Keratinocyte (primary cell): ENCODE results near the gene C6orf47. TPM values are rescaled to one million over a fixed set of nuclear protein-coding genes. Genes with fewer than 3 reads are reported as not detected.

Experiments used
- DNase-seq: peaks from one replicate; pipeline ENCODE4 v3.0.0-alpha.2; 2011; ENCODE audit warnings: low read depth, missing footprints, low spot score
- FAIRE-seq: peaks from 2 replicates; lab custom pipeline; 2011; peaks lifted over from hg19 to GRCh38; lab: Jason Lieb, UNC
- H2AFZ ChIP-seq: 2 replicates; pipeline ENCODE4 v1.6.0; 2012; ENCODE audit warnings: low read length, control low read depth, inconsistent platforms; ENCODE audit not compliant: control insufficient read depth
- H3K27ac ChIP-seq: 2 replicates; pipeline ENCODE4 v1.5.1; 2011; ENCODE audit warnings: low read length; ENCODE audit not compliant: control insufficient read depth, insufficient read depth
- H3K27me3 ChIP-seq: 3 replicates; pipeline ENCODE4 v1.6.0; 2011; ENCODE audit warnings: low read length; ENCODE audit not compliant: control insufficient read depth, insufficient read depth; ENCODE audit errors: extremely low read depth
- H3K36me3 ChIP-seq, 2 experiments: 2 replicates in 1 of 2; 3 replicates in 1 of 2; pipeline ENCODE4 v1.5.1; 2011; ENCODE audit warnings: low read length in 2 of 2, mild to moderate bottlenecking in 1 of 2; ENCODE audit not compliant: control insufficient read depth in 2 of 2, insufficient read depth in 2 of 2; ENCODE audit errors: extremely low read depth in 1 of 2
- H3K4me1 ChIP-seq: 3 replicates; pipeline ENCODE4 v1.5.1; 2011; ENCODE audit warnings: low read length; ENCODE audit not compliant: control insufficient read depth, insufficient read depth; ENCODE audit errors: extremely low read depth
- H3K4me2 ChIP-seq: 3 replicates; pipeline ENCODE4 v1.6.0; 2011; ENCODE audit warnings: low read depth, low read length; ENCODE audit not compliant: control insufficient read depth, insufficient read depth; ENCODE audit errors: extremely low read depth
- H3K4me3 ChIP-seq, 3 experiments: fragments of 200-600 bp in 1 of 3; sonication (generic) in 1 of 3; 2 replicates in 2 of 3; 3 replicates in 1 of 3; pipeline ENCODE4 v1.5.1; 2011 to 2016; ENCODE audit warnings: low read length in 3 of 3, mild to moderate bottlenecking in 3 of 3, control low read depth in 2 of 3, inconsistent platforms in 1 of 3, low read depth in 1 of 3, mixed read lengths in 1 of 3, mixed run types in 1 of 3, moderate library complexity in 1 of 3; ENCODE audit not compliant: control insufficient read depth in 2 of 3, insufficient read depth in 2 of 3; ENCODE audit errors: extremely low read depth in 1 of 3
- H3K79me2 ChIP-seq: 2 replicates; pipeline ENCODE4 v1.6.0; 2012; ENCODE audit warnings: low read length; ENCODE audit not compliant: control insufficient read depth, insufficient read depth
- H3K9ac ChIP-seq: 3 replicates; pipeline ENCODE4 v1.6.0; 2011; ENCODE audit warnings: low read length; ENCODE audit not compliant: control insufficient read depth, insufficient read depth; ENCODE audit errors: extremely low read depth
- H3K9me1 ChIP-seq: 3 replicates; pipeline ENCODE4 v1.6.0; 2011; ENCODE audit warnings: low read length; ENCODE audit not compliant: control insufficient read depth, insufficient read depth; ENCODE audit errors: extremely low read depth
- H3K9me3 ChIP-seq: 2 replicates; pipeline ENCODE4 v1.5.1; 2012; ENCODE audit warnings: low read depth, low read length; ENCODE audit not compliant: control insufficient read depth
- H4K20me1 ChIP-seq: 3 replicates; pipeline ENCODE4 v1.6.0; 2011; ENCODE audit warnings: low read length; ENCODE audit not compliant: control insufficient read depth, insufficient read depth; ENCODE audit errors: extremely low read depth
- CTCF ChIP-seq, 3 experiments: IDR thresholded peaks in 1 of 3; conservative IDR thresholded peaks in 1 of 3; optimal IDR thresholded peaks in 1 of 3; 2 replicates in 2 of 3; 3 replicates in 1 of 3; pipeline versions ENCODE3 to v1.5.1; 2011; ENCODE audit warnings: low read length in 3 of 3, mild to moderate bottlenecking in 3 of 3, moderate library complexity in 2 of 3, control low read depth in 1 of 3, inconsistent platforms in 1 of 3; ENCODE audit not compliant: insufficient read depth in 2 of 3; ENCODE audit errors: extremely low read depth in 1 of 3
- EZH2 ChIP-seq: IDR thresholded peaks from one replicate; pipeline ENCODE4 v1.6.1; 2012; ENCODE audit warnings: inconsistent platforms, mild to moderate bottlenecking, low read length, moderate library complexity
- dilution Hi-C: fragments of 300-500 bp; cut with MboI; formaldehyde crosslinking; loops from one replicate; pipeline ENCODE4 v1.7.0; 2020; ENCODE audit warnings: low sequenced_read_pairs; ENCODE audit not compliant: extremely low pct_ligation_motif_present
- polyA plus RNA-seq, 5 experiments: library from polyadenylated mRNA; depleted of rRNA in 3 of 5; stranded (reverse) in 3 of 5; stranded (forward) in 1 of 5; unstranded in 1 of 5; fragments of >200 nt; gene quantifications; 1 replicate in 1 of 5; 2 replicates in 3 of 5; 3 replicates in 1 of 5; pipeline versions ENCODE4 v1.2.1 to v1.2.3, GENCODE V29; 2011 to 2012; ENCODE audit warnings: missing spikeins in 2 of 5, low read depth in 1 of 5, low replicate concordance in 1 of 5

Gene C6orf47
- polyA plus RNA-seq, 1 donor (not counting 4 experiments of a cell fraction or from before 2014, with no cell fraction given): 7.9 TPM

- Histone ChIP-seq H3K4me2 (no peak overlapping the region), H3K9me3 (no peaks in the 10 kb centered on the region), H3K4me3 (no peak overlapping the region), H3K9ac (no peak overlapping the region), H3K9me1 (no peaks in the 10 kb centered on the region), H3K36me3 (peaks cover 8 to 10% of the 10 kb centered on the region in 2 experiments), H3K4me1 (peaks cover 25% of the 10 kb centered on the region), H3K27me3 (no peaks in the 10 kb centered on the region), H2AFZ (no peak overlapping the region), H4K20me1 (no peaks in the 10 kb centered on the region), H3K27ac (no peak overlapping the region), H3K79me2 (peaks cover 34% of the 10 kb centered on the region)
- dilution Hi-C loops: no loop called here
- no peak for TF ChIP-seq EZH2
- TF ChIP-seq CTCF (optimal IDR thresholded peaks at IDR 0.05 in 1 of 3, IDR thresholded peaks at IDR 0.05 in 1 of 3, conservative IDR thresholded peaks at IDR 0.05 in 1 of 3; ENCODE audit: extremely low read depth in 1 of 3, insufficient read depth in 2 of 3, low read length in 3 of 3): no peak
- no peak for DNase-seq
- no peak for FAIRE-seq
Measured at GRCh38 chr6:31657406-31658157, 3.0 kb downstream of the C6orf47 start.

- H3K9me3 ChIP-seq: no peaks in the 10 kb centered on the region
- no peak within 1 kb of the TSS for H2AFZ ChIP-seq
- dilution Hi-C loops: no loop called here
- H3K9ac ChIP-seq: no peak within 1 kb of the TSS
- peaks cover 31% of the 10 kb centered on the region for H3K4me1 ChIP-seq
- no peaks in the 10 kb centered on the region for H3K27me3 ChIP-seq
- H3K4me3 ChIP-seq: no peak within 1 kb of the TSS
- DNase-seq (no peak), FAIRE-seq (no peak)
- H3K79me2 ChIP-seq: peaks cover 49% of the 10 kb centered on the region
- no peak within 1 kb of the TSS for H3K27ac ChIP-seq
- TF ChIP-seq CTCF (optimal IDR thresholded peaks at IDR 0.05 in 1 of 3, IDR thresholded peaks at IDR 0.05 in 1 of 3, conservative IDR thresholded peaks at IDR 0.05 in 1 of 3; ENCODE audit: extremely low read depth in 1 of 3, insufficient read depth in 2 of 3, low read length in 3 of 3) (no peak), EZH2 (no peak)
- H3K36me3 ChIP-seq: peaks cover 7 to 10% of the 10 kb centered on the region in 2 experiments
- no peak within 1 kb of the TSS for H3K4me2 ChIP-seq
- no peaks in the 10 kb centered on the region for H4K20me1 ChIP-seq
- no peaks in the 10 kb centered on the region for H3K9me1 ChIP-seq
Measured at GRCh38 chr6:31655349-31656237, 5.0 kb downstream of the C6orf47 start, which contains the start of gene APOM. Gene APOM, plus strand, starts transcription at chr6:31655894. Its CDS starts 73 bp downstream, at chr6:31655967.
